ENCODE results near the gene ARHGAP28. TPM values are rescaled to one million over a fixed set of nuclear protein-coding genes. Genes with fewer than 3 reads are reported as not detected.

Gene ARHGAP28
- total RNA-seq, 2 donors from 2014 or later, result 110 to 133 TPM

- Mint-ChIP-seq H3K9me3 (peaks cover 18% of the 10 kb centered on the region), H3K4me1 (peaks cover 17% of the 10 kb centered on the region), H3K4me3 (no peak overlapping the region), H3K27ac (no peak overlapping the region), H3K36me3 (ENCODE audit: low read depth) (peaks cover 26% of the 10 kb centered on the region), H3K27me3 (ENCODE audit: insufficient read depth) (no peaks in the 10 kb centered on the region)
- TF ChIP-seq CTCF (conservative IDR thresholded peaks at IDR 0.05), result no peak
- Histone ChIP-seq H3K9me3 (ENCODE audit: control insufficient read depth, low read length) (peaks cover 27% of the 10 kb centered on the region), H3K27ac (ENCODE audit: low read depth, low read length) (no peak overlapping the region), H3K27me3 (ENCODE audit: control insufficient read depth, insufficient read depth, low read length, poor library complexity, severe bottlenecking) (no peaks in the 10 kb centered on the region), H3K4me1 (ENCODE audit: control insufficient read depth, insufficient read depth, low read length) (no peaks in the 10 kb centered on the region), H3K36me3 (ENCODE audit: control insufficient read depth, insufficient read depth, low read length) (peaks cover 4% of the 10 kb centered on the region), H3K4me3 (ENCODE audit: low read length) (no peak overlapping the region), H3K9ac (ENCODE audit: extremely low read depth, low read length, poor library complexity, severe bottlenecking) (no peak overlapping the region)
- DNase-seq, result no peak
- WGBS, 2 experiments (ENCODE audit: insufficient coverage in 1 of 2, insufficient read length in 1 of 2), result 71 to 93% methylated on average over 2 to 4 of the region's 4 CpGs
These were observed 78.2 kb downstream of the ARHGAP28 start for GRCh38 chr18:6807515-6808257.

DNA sequence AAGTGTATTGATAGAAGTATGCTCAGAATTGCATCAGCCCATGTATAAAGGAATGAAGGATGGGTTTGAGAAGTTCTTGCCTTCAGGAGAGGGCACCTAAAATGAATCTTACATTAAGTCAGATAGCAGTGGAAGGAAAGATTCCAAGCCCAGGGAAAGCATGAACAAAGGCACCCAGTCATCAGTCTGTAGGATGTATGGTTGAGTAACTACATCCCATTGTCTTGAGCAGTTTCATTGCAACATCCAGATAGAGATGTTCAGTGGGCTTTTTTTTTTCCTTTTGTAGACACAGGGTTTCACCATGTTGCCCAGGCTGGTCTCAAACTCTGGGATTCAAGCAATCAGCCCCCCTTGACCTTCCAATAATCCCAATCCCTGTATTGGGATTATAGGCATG is 80.7 kb downstream of the ARHGAP28 start:
- no peak for DNase-seq
- H3K9me3 Mint-ChIP-seq, result peaks cover 11% of the 10 kb centered on the region
- no peak overlapping the region for H3K27ac Mint-ChIP-seq
- no peak overlapping the region for H3K4me3 Mint-ChIP-seq
- Histone ChIP-seq H3K27me3 (ENCODE audit: control insufficient read depth, insufficient read depth, low read length, poor library complexity, severe bottlenecking) (no peaks in the 10 kb centered on the region), H3K9me3 (ENCODE audit: control insufficient read depth, low read length) (peaks cover 27% of the 10 kb centered on the region), H3K9ac (ENCODE audit: extremely low read depth, low read length, poor library complexity, severe bottlenecking) (no peak overlapping the region), H3K27ac (ENCODE audit: low read depth, low read length) (no peak overlapping the region), H3K4me3 (ENCODE audit: low read length) (no peak overlapping the region), H3K36me3 (ENCODE audit: control insufficient read depth, insufficient read depth, low read length) (peaks cover 16% of the 10 kb centered on the region), H3K4me1 (ENCODE audit: control insufficient read depth, insufficient read depth, low read length) (no peaks in the 10 kb centered on the region)
- peaks cover 19% of the 10 kb centered on the region for H3K4me1 Mint-ChIP-seq
- no peak for TF ChIP-seq CTCF (conservative IDR thresholded peaks at IDR 0.05)
- peaks cover 17% of the 10 kb centered on the region for H3K36me3 Mint-ChIP-seq (ENCODE audit: low read depth)
- no peaks in the 10 kb centered on the region for H3K27me3 Mint-ChIP-seq (ENCODE audit: insufficient read depth)

DNA sequence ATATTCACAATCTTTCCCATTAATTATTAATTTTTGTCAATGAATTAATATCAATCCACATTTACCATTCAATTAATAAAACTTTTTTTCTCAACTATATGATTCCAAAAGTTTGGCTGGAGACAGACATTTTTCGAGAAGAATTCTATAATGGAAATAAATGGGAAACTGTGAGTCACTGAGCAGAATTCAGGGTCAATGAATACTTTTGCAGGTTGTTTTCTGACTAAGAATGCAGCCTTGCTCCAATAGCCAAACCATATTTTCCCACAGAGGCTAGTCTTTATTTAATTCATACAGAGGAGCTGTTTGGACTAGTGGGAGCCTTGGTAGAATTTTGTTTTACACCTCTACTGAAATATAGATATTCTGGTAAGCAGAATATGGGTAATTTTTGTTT is 82.3 kb downstream of the ARHGAP28 start:
- Mint-ChIP-seq H3K36me3 (ENCODE audit: low read depth) (peaks cover 26% of the 10 kb centered on the region), H3K4me1 (peaks cover 16% of the 10 kb centered on the region), H3K27ac (no peak overlapping the region), H3K27me3 (ENCODE audit: insufficient read depth) (no peaks in the 10 kb centered on the region), H3K4me3 (no peak overlapping the region), H3K9me3 (peaks cover 11% of the 10 kb centered on the region)
- Histone ChIP-seq H3K27me3 (ENCODE audit: control insufficient read depth, insufficient read depth, low read length, poor library complexity, severe bottlenecking) (no peaks in the 10 kb centered on the region), H3K4me3 (ENCODE audit: low read length) (no peak overlapping the region), H3K4me1 (ENCODE audit: control insufficient read depth, insufficient read depth, low read length) (no peaks in the 10 kb centered on the region), H3K9ac (ENCODE audit: extremely low read depth, low read length, poor library complexity, severe bottlenecking) (no peak overlapping the region), H3K9me3 (ENCODE audit: control insufficient read depth, low read length) (peaks cover 37% of the 10 kb centered on the region), H3K36me3 (ENCODE audit: control insufficient read depth, insufficient read depth, low read length) (peaks cover 29% of the 10 kb centered on the region), H3K27ac (ENCODE audit: low read depth, low read length) (no peak overlapping the region)
- no peak for TF ChIP-seq CTCF (conservative IDR thresholded peaks at IDR 0.05)
- 100% methylated on average over 1 of the region's 1 CpG; no CpG with 5 or more reads in 1 of the 2 experiments for WGBS, 2 experiments (ENCODE audit: insufficient coverage in 1 of 2, insufficient read length in 1 of 2)
- no peak for DNase-seq
